ENCODE results near the gene CGB7.
"Not testable (repeated sequence)": the region's sequence is repeated elsewhere in the genome, so short reads cannot be mapped to it uniquely, and the experiment has no call there.

CGB7 gene

GRCh38 chr19:49022116-49022515 lies 35.4 kb downstream of the CGB7 start:
- no peak overlapping the region for H3K4me2 ChIP-seq
- peaks cover 22% of the 10 kb centered on the region for H4K20me1 ChIP-seq
- H3K9me3 ChIP-seq: no peaks in the 10 kb centered on the region
- no peak overlapping the region for H3K9ac ChIP-seq
- peaks cover 44% of the 10 kb centered on the region for H3K4me1 ChIP-seq
- H3K4me3 ChIP-seq: no peak overlapping the region
- no peak overlapping the region for H3K27ac ChIP-seq
- 0 out of 2 replicates have a peak, but pooled peaks cover under 1% of the 10 kb centered on the region for H3K36me3 ChIP-seq
- TF ChIP-seq Cebpa-rat (IDR thresholded peaks at IDR 0.05): no peak
- H3K27me3 ChIP-seq: peaks cover 39% of the 10 kb centered on the region

- Histone ChIP-seq H3K27ac (no peak overlapping the region), H3K27me3 (peaks cover 42% of the 10 kb centered on the region), H3K9ac (peak overlapping the region; percentile 48; the same call in 1 of the 2 replicates), H3K4me2 (peak overlapping the region; percentile 91), H3K4me1 (peaks cover 44% of the 10 kb centered on the region), H3K9me3 (no peaks in the 10 kb centered on the region), H4K20me1 (peaks cover 27% of the 10 kb centered on the region), H3K36me3 (peaks cover 9% of the 10 kb centered on the region), H3K4me3 (no peak overlapping the region)
- TF ChIP-seq Cebpa-rat (IDR thresholded peaks at IDR 0.05): no peak
Measured at GRCh38 chr19:49020931-49021895, 36.3 kb downstream of the CGB7 start.

DNA sequence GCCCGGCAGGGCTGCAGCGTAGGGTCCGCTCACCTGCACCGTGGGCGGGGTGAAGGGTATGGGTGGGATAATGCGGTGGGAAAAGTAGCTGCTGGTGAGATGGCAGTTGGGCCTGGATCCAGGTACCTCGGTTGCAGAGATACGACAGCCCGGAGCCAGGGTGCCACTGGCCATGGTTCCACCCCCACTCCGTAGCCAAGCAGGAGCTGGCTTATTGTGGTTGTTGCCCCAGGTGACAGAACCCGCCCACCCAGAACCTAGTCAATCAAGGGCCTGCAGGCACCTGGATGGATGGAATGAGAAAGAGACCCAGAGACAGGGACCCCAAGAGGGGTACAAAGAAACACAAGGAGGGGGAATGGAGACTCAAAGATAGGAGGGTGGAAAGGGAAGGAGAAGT lies 37.2 kb downstream of the CGB7 start:
- no peak overlapping the region for H3K4me3 ChIP-seq
- peaks cover 44% of the 10 kb centered on the region for H3K4me1 ChIP-seq
- peaks cover 18% of the 10 kb centered on the region for H3K36me3 ChIP-seq
- no peak overlapping the region for H3K27ac ChIP-seq
- TF ChIP-seq Cebpa-rat (IDR thresholded peaks at IDR 0.05): no peak
- H3K27me3 ChIP-seq: peaks cover 42% of the 10 kb centered on the region
- H3K9me3 ChIP-seq: no peaks in the 10 kb centered on the region
- peak overlapping the region; percentile 91 for H3K4me2 ChIP-seq
- H3K9ac ChIP-seq: no peak overlapping the region
- peaks cover 36% of the 10 kb centered on the region for H4K20me1 ChIP-seq

GRCh38 chr19:49019242-49019932 lies 38.2 kb downstream of the CGB7 start:
- Histone ChIP-seq H3K36me3 (peaks cover 28% of the 10 kb centered on the region), H3K4me2 (peak overlapping the region; percentile 91), H3K27ac (no peak overlapping the region), H3K4me3 (peak overlapping the region; percentile 61), H4K20me1 (peaks cover 45% of the 10 kb centered on the region), H3K27me3 (peaks cover 42% of the 10 kb centered on the region), H3K9ac (no peak overlapping the region), H3K4me1 (peaks cover 44% of the 10 kb centered on the region), H3K9me3 (no peaks in the 10 kb centered on the region)
- no peak for TF ChIP-seq Cebpa-rat (IDR thresholded peaks at IDR 0.05)

DNA sequence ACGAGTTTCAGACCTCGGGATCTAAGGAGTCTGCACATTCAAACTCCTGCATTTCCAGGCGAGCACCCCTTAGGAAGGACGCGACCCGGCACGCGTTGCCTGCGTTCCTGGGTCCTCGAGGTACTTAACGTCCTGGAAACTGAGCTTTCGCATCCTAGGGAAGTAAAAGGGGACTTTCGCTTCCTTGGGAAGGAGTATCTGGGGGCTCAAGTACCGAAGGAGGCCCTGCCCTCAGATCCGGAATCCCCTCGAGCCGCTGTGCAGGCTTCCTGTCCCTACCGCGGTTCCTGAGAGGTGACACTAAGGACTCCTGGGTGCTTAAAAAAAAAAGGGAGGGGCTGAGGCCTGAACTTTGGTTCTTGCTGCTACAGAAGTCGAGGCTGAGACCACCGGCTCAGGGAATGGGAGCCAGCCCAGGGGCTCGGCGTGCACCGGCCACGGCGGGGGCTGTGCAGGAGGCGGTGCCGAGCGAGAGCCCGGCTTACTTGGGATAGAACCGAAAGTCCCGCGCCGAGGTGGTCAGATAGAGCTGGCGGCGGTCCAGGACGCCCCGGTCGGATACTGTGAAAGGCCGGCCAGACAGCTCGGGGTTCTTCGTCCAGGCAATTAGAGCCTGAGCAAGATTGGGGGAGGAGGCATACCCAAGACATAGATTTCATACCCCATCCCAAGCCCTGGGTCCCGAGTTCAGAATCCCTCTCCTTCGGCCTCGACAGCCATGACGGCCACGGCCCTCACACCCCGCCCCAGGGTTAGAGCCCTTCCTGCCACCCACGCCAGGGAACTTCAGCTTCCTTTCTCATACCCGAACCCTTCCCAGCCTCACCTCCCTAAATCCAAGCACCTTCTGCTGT lies 38.9 kb downstream of the CGB7 start:
- Histone ChIP-seq H3K36me3 (peaks cover 35% of the 10 kb centered on the region), H3K4me1 (peaks cover 44% of the 10 kb centered on the region), H4K20me1 (peaks cover 50% of the 10 kb centered on the region), H3K4me2 (peak overlapping the region; percentile 91), H3K27me3 (peaks cover 42% of the 10 kb centered on the region), H3K9ac (peak overlapping the region; percentile 58), H3K4me3 (peak overlapping the region; percentile 61)
- not testable (repeated sequence) for H3K9me3 ChIP-seq, H3K27ac ChIP-seq

DNA sequence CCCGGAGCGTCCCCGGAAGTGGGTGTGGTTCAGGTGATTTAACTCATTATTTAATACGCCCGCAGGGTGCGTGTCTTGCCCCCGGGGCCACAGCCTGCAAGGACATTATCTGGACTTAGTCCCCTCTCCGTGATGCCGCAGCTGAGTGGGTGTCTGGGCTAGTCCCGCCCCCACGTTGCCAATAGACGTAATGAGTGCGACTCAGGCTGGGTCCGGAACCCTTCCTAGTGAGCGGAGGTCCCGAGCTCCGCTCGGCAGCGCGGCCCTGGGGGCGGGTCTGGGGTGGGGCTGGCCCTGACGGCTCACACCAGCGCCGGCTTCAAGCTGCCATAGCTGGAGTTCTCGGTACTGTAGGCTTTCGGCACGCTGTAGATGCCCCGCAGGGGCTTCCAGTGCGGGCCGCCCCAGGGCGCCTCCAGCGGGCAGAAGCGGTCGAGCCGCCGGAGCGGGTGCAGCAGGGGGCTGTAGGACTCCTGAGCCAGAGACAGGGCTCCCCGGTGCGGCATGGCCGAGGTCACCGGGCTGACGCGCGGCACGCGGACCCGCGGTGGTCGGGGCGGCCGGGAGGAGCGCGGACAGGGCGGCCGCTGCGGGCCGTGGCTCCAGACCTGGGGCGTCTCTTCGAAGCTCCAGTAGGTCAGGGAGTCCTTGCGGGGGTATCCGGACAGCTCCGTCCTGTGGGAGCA lies 39.7 kb downstream of the CGB7 start:
- no peak for TF ChIP-seq Cebpa-rat (IDR thresholded peaks at IDR 0.05)
- Histone ChIP-seq H3K36me3 (peaks cover 43% of the 10 kb centered on the region), H3K4me2 (peak overlapping the region; percentile 91), H3K4me3 (peak overlapping the region; percentile 61), H3K27me3 (peaks cover 42% of the 10 kb centered on the region), H3K9me3 (no peaks in the 10 kb centered on the region), H3K9ac (peak overlapping the region; percentile 58), H3K27ac (no peak overlapping the region), H3K4me1 (peaks cover 44% of the 10 kb centered on the region), H4K20me1 (peaks cover 50% of the 10 kb centered on the region)

DNA sequence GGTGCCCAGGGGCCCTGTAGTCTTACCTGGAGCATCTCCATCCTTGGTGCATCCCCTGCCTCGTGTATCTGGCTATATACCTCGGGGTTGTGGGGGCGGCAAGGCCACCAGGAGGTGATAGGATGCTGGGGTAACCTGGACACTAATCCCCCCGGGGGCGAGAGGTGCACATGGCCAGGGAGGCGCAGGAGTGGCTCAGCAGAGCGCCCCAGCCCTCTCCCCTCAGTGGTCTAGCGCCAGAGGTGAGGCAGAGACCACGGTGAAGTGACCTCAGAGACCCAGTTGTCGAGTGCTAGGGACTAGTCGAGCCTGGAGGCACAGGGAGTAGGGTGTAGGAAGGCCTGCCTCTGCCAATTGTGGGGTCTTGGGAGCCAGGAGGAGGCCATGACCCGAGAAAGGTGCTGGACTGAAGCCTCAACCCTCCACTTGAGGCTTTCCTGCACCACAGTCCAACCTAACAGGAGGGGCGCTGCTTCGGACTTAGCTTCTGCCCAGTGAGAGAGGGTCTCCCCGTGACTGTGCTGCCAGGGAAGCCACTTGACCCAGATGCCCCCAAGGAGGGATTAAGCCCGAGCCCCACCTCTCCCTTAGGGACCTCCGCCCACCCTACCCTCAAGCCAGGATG lies 40.4 kb downstream of the CGB7 start, which contains the start of gene LHB:
Gene LHB, minus strand, starts transcription at position 51 of the 625 bp plus-strand sequence. Its CDS starts 10 bp downstream, at position 41.
- peaks cover 42% of the 10 kb centered on the region for H3K27me3 ChIP-seq
- H3K4me1 ChIP-seq: peaks cover 44% of the 10 kb centered on the region
- H4K20me1 ChIP-seq: peaks cover 55% of the 10 kb centered on the region
- peak within 1 kb of the TSS; percentile 91 for H3K4me2 ChIP-seq
- H3K4me3 ChIP-seq: peak within 1 kb of the TSS; percentile 61
- no peak within 1 kb of the TSS for H3K27ac ChIP-seq
- peaks cover 50% of the 10 kb centered on the region for H3K36me3 ChIP-seq
- H3K9ac ChIP-seq: peak within 1 kb of the TSS; percentile 58
- no peaks in the 10 kb centered on the region for H3K9me3 ChIP-seq
- TF ChIP-seq Cebpa-rat (IDR thresholded peaks at IDR 0.05): no peak

DNA sequence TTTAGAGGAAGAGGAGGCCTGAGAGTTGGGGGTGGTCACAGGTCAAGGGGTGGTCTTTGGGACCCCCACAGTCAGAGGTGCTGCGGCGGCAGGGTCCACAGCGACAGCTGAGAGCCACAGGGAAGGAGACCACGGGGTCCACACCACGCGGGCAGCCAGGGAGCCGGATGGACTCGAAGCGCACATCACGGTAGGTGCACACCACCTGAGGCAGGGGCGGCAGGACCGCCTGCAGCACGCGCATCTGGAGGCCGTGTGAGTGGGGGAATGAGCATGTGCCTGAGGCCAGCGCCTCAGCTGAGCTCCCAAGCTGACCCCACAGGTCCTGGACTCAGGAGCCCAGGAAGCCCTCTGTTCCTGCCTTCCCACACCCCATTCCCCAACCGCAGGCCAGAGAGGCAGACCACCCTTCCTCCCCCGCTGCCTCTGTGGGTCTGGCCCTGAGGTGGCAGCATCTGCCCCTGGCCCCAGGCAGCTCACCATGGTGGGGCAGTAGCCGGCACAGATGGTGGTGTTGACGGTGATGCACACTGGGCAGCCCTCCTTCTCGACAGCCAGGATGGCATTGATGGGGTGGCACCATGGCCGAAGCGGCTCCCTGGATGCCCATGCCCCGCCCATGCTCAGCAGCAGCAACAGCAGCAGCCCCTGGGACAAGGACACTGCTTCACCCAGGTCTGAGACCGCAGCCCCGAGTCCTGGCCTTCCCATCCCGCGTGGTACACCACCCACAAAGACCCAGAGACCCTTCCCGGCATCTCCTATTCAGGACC lies 41.3 kb downstream of the CGB7 start:
- no peaks in the 10 kb centered on the region for H3K9me3 ChIP-seq
- no peak overlapping the region for H3K4me2 ChIP-seq
- peaks cover 39% of the 10 kb centered on the region for H3K4me1 ChIP-seq
- H4K20me1 ChIP-seq: peaks cover 64% of the 10 kb centered on the region
- peaks cover 42% of the 10 kb centered on the region for H3K27me3 ChIP-seq
- TF ChIP-seq Cebpa-rat (IDR thresholded peaks at IDR 0.05): no peak
- H3K9ac ChIP-seq: no peak overlapping the region
- H3K27ac ChIP-seq: no peak overlapping the region
- H3K36me3 ChIP-seq: peaks cover 59% of the 10 kb centered on the region
- no peak overlapping the region for H3K4me3 ChIP-seq

All from BLaER1 (cell line).